K562 (cell line): Measurements from ENCODE around the gene GATM. TPM values are rescaled to one million over a fixed set of nuclear protein-coding genes. Genes with fewer than 3 reads are reported as not detected.

Experiments
- ATAC-seq: fragments of 200-7000 bp; cut with Tn5 transposase; 3 replicates; pipeline ENCODE4 v1.9.1; 2020; ENCODE audit warnings: moderate library complexity
- BruUV-seq: library from RNA; stranded (reverse); fragments of 400-500 nt; replicated peaks from 2 replicates; lab custom pipeline; 2021; lab: Mats Ljungman, UMichigan
- CTCF ChIA-PET: fragments of 300-600 bp; formaldehyde crosslinking; extraction: SDS; loops from one replicate; lab custom pipeline; 2021; ENCODE audit warnings: low intra/inter-chr PET ratio; lab: Yijun Ruan, JAX
- POLR2A ChIA-PET: fragments of 300-600, 350-650 bp; sonication (Branson Sonifier 250); formaldehyde crosslinking; extraction: SDS; loops from one replicate; lab custom pipeline; 2021; ENCODE audit warnings: antibody characterized with exemption, inconsistent platforms; lab: Yijun Ruan, JAX
- DNase-seq, 4 experiments: peaks; one replicate each; pipeline versions ENCODE4 v3.0.0 to v3.0.0-alpha.2; 2011 to 2018; ENCODE audit warnings: low spot score in 3 of 4, mixed read lengths in 3 of 4; ENCODE audit errors: extremely low read depth in 1 of 4
- FAIRE-seq: peaks from 2 replicates; lab custom pipeline; 2011; peaks lifted over from hg19 to GRCh38; lab: Jason Lieb, UNC
- H2AFZ ChIP-seq: 2 replicates; pipeline ENCODE4 v1.6.0; 2011; ENCODE audit warnings: low read depth, low read length, control low read depth, inconsistent platforms
- H3K27ac ChIP-seq: fragments of 200-600 bp; 3 replicates; pipeline ENCODE4 v1.8.0; 2011; ENCODE audit warnings: low read depth, mild to moderate bottlenecking, control low read depth, inconsistent platforms, low read length, moderate library complexity, mixed read lengths; ENCODE audit errors: extremely low read depth
- H3K27me3 ChIP-seq, 2 experiments: fragments of 300-600 bp in 1 of 2; 2 replicates in 1 of 2; 3 replicates in 1 of 2; pipeline versions ENCODE4 v1.6.0 to v1.8.0; 2011; ENCODE audit warnings: inconsistent platforms in 2 of 2, low read length in 2 of 2, mild to moderate bottlenecking in 1 of 2, mixed read lengths in 1 of 2, moderate library complexity in 1 of 2; ENCODE audit not compliant: control insufficient read depth in 2 of 2, insufficient read depth in 2 of 2
- H3K36me3 ChIP-seq: fragments of 300-600 bp; 3 replicates; pipeline ENCODE4 v1.8.0; 2011; ENCODE audit warnings: mild to moderate bottlenecking, low read length, inconsistent platforms; ENCODE audit not compliant: control insufficient read depth, insufficient read depth
- H3K4me1 ChIP-seq, 2 experiments: fragments of 200-600 bp in 1 of 2; replicated peaks in 1 of 2; 2 replicates in 1 of 2; 3 replicates in 1 of 2; pipeline versions ENCODE4 v1.5.1 to v1.8.0; 2011; ENCODE audit warnings: inconsistent platforms in 2 of 2, low read length in 2 of 2, mild to moderate bottlenecking in 1 of 2, mixed read lengths in 1 of 2, moderate library complexity in 1 of 2; ENCODE audit not compliant: control insufficient read depth in 2 of 2, insufficient read depth in 2 of 2
- H3K4me2 ChIP-seq: 2 replicates; pipeline ENCODE4 v1.6.1; 2011; ENCODE audit warnings: low read length, control low read depth, inconsistent platforms, mixed read lengths; ENCODE audit not compliant: insufficient read depth
- H3K4me3 ChIP-seq: fragments of 200-600 bp; sonication (generic), shearing (Covaris generic); 2 replicates; pipeline ENCODE4 v1.5.1; 2016; ENCODE audit warnings: control low read depth, inconsistent platforms
- H3K79me2 ChIP-seq: fragments of 200-600 bp; 3 replicates; pipeline ENCODE4 v1.8.0; 2011; ENCODE audit warnings: low read length, inconsistent platforms; ENCODE audit not compliant: control insufficient read depth, insufficient read depth
- H3K9ac ChIP-seq, 2 experiments: 2 replicates each; pipeline versions ENCODE4 v1.6.0 to v1.6.1; 2011; ENCODE audit warnings: low read depth in 2 of 2, low read length in 2 of 2, control low read depth in 1 of 2, inconsistent platforms in 1 of 2, mild to moderate bottlenecking in 1 of 2, mixed read lengths in 1 of 2; ENCODE audit not compliant: insufficient read depth in 1 of 2
- H3K9me1 ChIP-seq: one replicate; pipeline ENCODE4 v1.6.0; 2011; ENCODE audit warnings: inconsistent platforms, mild to moderate bottlenecking, low read length, moderate library complexity; ENCODE audit not compliant: control insufficient read depth, insufficient read depth
- H3K9me3 ChIP-seq: replicated peaks from 2 replicates; pipeline ENCODE4 v1.5.1; 2011; ENCODE audit warnings: low read depth, low read length, inconsistent platforms; ENCODE audit not compliant: control insufficient read depth, insufficient read depth
- H4K20me1 ChIP-seq: replicated peaks from 2 replicates; pipeline ENCODE4 v1.6.1; 2011; ENCODE audit warnings: low read length, inconsistent platforms, mixed read lengths; ENCODE audit not compliant: control insufficient read depth, insufficient read depth
- C11orf30 ChIP-seq: fragments of 450-650 bp; IDR thresholded peaks from 2 replicates; pipeline ENCODE4 v1.6.1; 2016; ENCODE audit warnings: low read depth, mild to moderate bottlenecking
- EHMT2 ChIP-seq: fragments of 450-650 bp; IDR thresholded peaks from 2 replicates; pipeline ENCODE4 v1.6.1; 2018; ENCODE audit warnings: antibody characterized with exemption
- KAT8 ChIP-seq: fragments of 450-650 bp; IDR thresholded peaks from 2 replicates; pipeline ENCODE4 v1.6.1; 2016; ENCODE audit warnings: low read depth, mild to moderate bottlenecking
- MAFG ChIP-seq: fragments of 450-650 bp; conservative IDR thresholded peaks from 2 replicates; pipeline ENCODE4 v1.6.1; 2016; ENCODE audit warnings: missing genetic modification characterization, missing compliant biosample characterization
- MAFK ChIP-seq: IDR thresholded peaks from 2 replicates; pipeline ENCODE4 v1.6.1; 2011; ENCODE audit warnings: low read length, improper control_type of control experiment
- MBD2 ChIP-seq: sonication (generic); IDR thresholded peaks from 2 replicates; pipeline ENCODE4 v1.6.1; 2016; ENCODE audit warnings: low read depth, borderline replicate concordance
- NONO ChIP-seq, 2 experiments: fragments of 200-400 bp in 1 of 2; fragments of 450-650 bp in 1 of 2; formaldehyde crosslinking in 1 of 2; IDR thresholded peaks; 2 replicates each; pipeline ENCODE4 v1.6.1; 2017; ENCODE audit warnings: low read depth in 2 of 2, mild to moderate bottlenecking in 2 of 2, moderate library complexity in 2 of 2, low read length in 1 of 2
- ZBTB7A ChIP-seq: IDR thresholded peaks from 2 replicates; pipeline ENCODE4 v1.6.1; 2011; ENCODE audit warnings: low read depth, mild to moderate bottlenecking, low read length, moderate library complexity, borderline replicate concordance; ENCODE audit not compliant: control insufficient read depth
- ZNF232 ChIP-seq: sonication (generic); formaldehyde crosslinking; IDR thresholded peaks from 2 replicates; pipeline ENCODE4 v1.8.0; 2022; ENCODE audit warnings: mild to moderate bottlenecking, missing genetic modification reagents
- ZNF316 ChIP-seq: fragments of 450-650 bp; IDR thresholded peaks from 2 replicates; pipeline ENCODE4 v1.6.1; 2016
- ZNF764 ChIP-seq: fragments of 250-450 bp; sonication (Bioruptor Pico); IDR thresholded peaks from 2 replicates; pipeline ENCODE4 v1.4.0; 2020; ENCODE audit warnings: low read depth, mild to moderate bottlenecking, moderate library complexity
- in situ Hi-C: fragments of 300-500 bp; cut with MboI; formaldehyde crosslinking; loops from 4 replicates; pipeline ENCODE4 v1.15.0; 2018; ENCODE audit warnings: inconsistent platforms, mixed read lengths
- intact Hi-C: fragments of 100-400 bp; cut with micrococcal nuclease; formaldehyde crosslinking; loops from 2 replicates; pipeline ENCODE4 v1.14.2; 2022
- polyA plus RNA-seq, 8 experiments: library from polyadenylated mRNA; depleted of rRNA in 4 of 8; stranded (reverse) in 5 of 8; unstranded in 3 of 8; fragments of >200 nt; fragmentation: Nextera tagmentation in 2 of 8; fragmentation: Illumina TruSeq in 1 of 8; extraction: Ambion mirVana in 2 of 8; extraction: Trizol in 1 of 8; gene quantifications; 2 replicates each; pipeline versions ENCODE4 v1.2.1 to v1.2.3, GENCODE V29; 2011 to 2014; ENCODE audit warnings: inconsistent platforms in 1 of 8, missing spikeins in 1 of 8
- total RNA-seq, 7 experiments: library from RNA; depleted of rRNA in 6 of 7; stranded (reverse); fragments of >200 nt in 6 of 7; fragmentation: Illumina TruSeq in 2 of 7; extraction: Trizol in 2 of 7; gene quantifications; 2 replicates each; pipeline versions ENCODE4 v1.2.1 to v1.2.3, GENCODE V29; 2011 to 2021; ENCODE audit warnings: low replicate concordance in 1 of 7

GATM gene
- total and polyA plus RNA-seq, 9 of the 15 experiments (the other 6 are each of a cell fraction or from before 2014, with no cell fraction given), result 0.11 to 1.1 (median 0.65) TPM

DNA sequence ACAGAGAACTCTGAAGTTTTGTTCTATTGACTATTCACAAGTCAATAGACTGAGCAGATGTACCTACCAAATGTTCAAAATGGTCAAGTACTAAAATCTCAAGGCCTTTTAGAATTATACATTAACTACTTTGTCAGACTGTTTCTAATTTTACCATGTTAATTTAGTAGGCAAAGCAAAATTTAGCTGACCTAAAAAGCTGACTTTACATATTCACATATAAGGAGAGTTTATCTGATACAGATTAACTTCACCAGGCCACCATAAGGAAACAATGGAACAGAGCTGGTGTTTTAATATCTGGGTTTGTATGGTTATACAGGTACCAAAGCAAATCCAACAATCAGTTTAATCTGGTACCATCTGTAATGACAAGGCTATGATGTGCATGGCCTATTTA, 15.9 kb downstream of the GATM start:
- Histone ChIP-seq H3K27ac (no peak overlapping the region), H3K79me2 (no peaks in the 10 kb centered on the region), H3K36me3 (no peaks in the 10 kb centered on the region), H3K4me3 (no peak overlapping the region)
- TF ChIP-seq C11orf30, result 0 out of 2 replicates have a peak, but pooled peaks have one; percentile 39
- no peak for TF ChIP-seq ZNF764 (CRISPR knock-in tag)
- TF ChIP-seq ZNF232 (CRISPR knock-in tag), result no peak
- TF ChIP-seq ZBTB7A, result no peak
- no peak for TF ChIP-seq KAT8
- no peak for TF ChIP-seq EHMT2
- peak; percentile 28; the same call in 1 of the 2 replicates for TF ChIP-seq MAFG
- no peak for TF ChIP-seq NONO (IDR thresholded peaks at IDR 0.05; ENCODE audit: low read depth in 2 of 2, low read length in 1 of 2)
- peak; percentile 21; the same call in 1 of the 2 replicates for TF ChIP-seq MAFK
- TF ChIP-seq MBD2, result no peak
- TF ChIP-seq ZNF316, result peak; percentile 70
- TF ChIP-seq, all 486 proteins: peak for 4
- POLR2A ChIA-PET, result interaction anchor here (0.6 to 1.9 kb wide), 4 partner anchors 10 to 280 kb away, joined by 3 to 8 read pairs (median 4); a partner anchor contains a TSS
- no peak overlapping the region for H2AFZ ChIP-seq
- no peak overlapping the region for H3K4me2 ChIP-seq
- CTCF ChIA-PET, result no interaction called here
- BruUV-seq, result no TSS peak
- H3K27me3 ChIP-seq, result peaks cover 4 to 15% of the 10 kb centered on the region in 2 experiments; a peak in 3 of 5 replicates
- H3K9ac ChIP-seq, result no peak overlapping the region
- DNase-seq, result no peak
- in situ Hi-C loops, result no loop called here
- no peaks in the 10 kb centered on the region for H3K9me1 ChIP-seq
- no peak for ATAC-seq
- no peaks in the 10 kb centered on the region for H3K4me1 ChIP-seq
- H3K9me3 ChIP-seq, result no peaks in the 10 kb centered on the region
- no peaks in the 10 kb centered on the region; the same call in 1 of the 2 replicates for H4K20me1 ChIP-seq
- no peak for FAIRE-seq
- intact Hi-C loops, result no loop called here
